ENCODE results near the gene APC.

The APC gene

DNA sequence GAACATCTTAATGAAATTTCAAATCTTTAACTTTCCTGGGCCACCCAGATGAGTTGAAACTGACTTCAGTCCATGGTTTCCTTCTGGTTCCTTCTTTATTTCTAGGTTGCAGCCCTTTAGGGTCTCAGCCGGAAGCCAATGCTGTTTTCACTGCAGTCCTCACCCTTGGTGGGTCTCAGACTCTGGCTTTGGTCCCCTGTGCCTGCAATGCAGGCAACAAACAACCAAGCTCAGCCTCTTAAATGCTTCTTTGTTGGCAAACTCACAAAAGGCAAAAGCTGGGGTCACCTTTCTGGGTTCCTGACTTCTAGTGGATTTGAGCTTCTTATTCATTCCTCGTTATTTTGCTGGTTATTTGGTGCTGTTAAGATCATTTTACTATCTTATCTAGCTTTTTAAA is 19.3 kb upstream of the APC start:
- no peak for TF ChIP-seq CTCF (IDR thresholded peaks at IDR 0.05)
- H3K4me3 ChIP-seq = no peak overlapping the region
- H3K9me3 ChIP-seq = no peaks in the 10 kb centered on the region
- DNase-seq = no peak
- no peaks in the 10 kb centered on the region for H3K27me3 ChIP-seq
- peaks cover 0 to 13% (median 5%) of the 10 kb centered on the region in 4 donors for H3K4me1 ChIP-seq
- intact Hi-C loops (cut with DNase I; ENCODE audit: low total_unique reads) = no loop called here
- H3K36me3 ChIP-seq = no peaks in the 10 kb centered on the region
- H3K27ac ChIP-seq = no peak overlapping the region

DNA sequence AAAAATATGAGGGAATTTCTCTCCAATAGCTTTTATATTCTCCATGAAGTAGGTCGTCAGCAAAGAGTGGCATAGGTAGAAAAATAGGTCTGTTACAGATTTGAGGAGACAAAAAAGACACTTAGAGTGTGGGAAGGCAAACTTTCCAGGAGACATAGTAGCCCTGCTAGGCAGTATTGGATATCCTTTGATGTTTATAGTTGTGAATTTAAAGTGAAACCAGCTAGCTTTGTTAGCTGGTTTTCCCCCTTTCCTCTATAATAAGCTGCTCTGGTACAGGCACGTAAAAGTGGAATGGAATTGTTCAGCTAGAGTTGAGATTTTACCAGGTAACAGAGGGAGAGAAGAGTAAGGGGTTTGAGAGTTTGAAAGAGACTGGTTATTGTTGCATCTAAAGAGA is 17.1 kb upstream of the APC start:
- H3K4me3 ChIP-seq = no peak overlapping the region
- no peaks in the 10 kb centered on the region for H3K36me3 ChIP-seq
- no peak for DNase-seq
- no peak overlapping the region for H3K27ac ChIP-seq
- H3K9me3 ChIP-seq = no peaks in the 10 kb centered on the region
- intact Hi-C loops (cut with DNase I; ENCODE audit: low total_unique reads) = no loop called here
- peaks cover 0 to 13% (median 2%) of the 10 kb centered on the region in 4 donors for H3K4me1 ChIP-seq
- no peaks in the 10 kb centered on the region for H3K27me3 ChIP-seq
- no peak for TF ChIP-seq CTCF (IDR thresholded peaks at IDR 0.05)

- intact Hi-C loops (cut with DNase I; ENCODE audit: low total_unique reads) = no loop called here
- H3K36me3 ChIP-seq = no peaks in the 10 kb centered on the region
- no peaks in the 10 kb centered on the region for H3K9me3 ChIP-seq
- H3K4me3 ChIP-seq = no peak overlapping the region
- no peak overlapping the region for H3K27ac ChIP-seq
- H3K27me3 ChIP-seq = no peaks in the 10 kb centered on the region
- H3K4me1 ChIP-seq = peaks cover 0 to 9% (median 2%) of the 10 kb centered on the region in 4 donors
- no peak for TF ChIP-seq CTCF (IDR thresholded peaks at IDR 0.05)
- DNase-seq = no peak
Observed at GRCh38 chr5:112724901-112725300, 12.8 kb upstream of the APC start.

GRCh38 chr5:112729630-112730029 is 8.1 kb upstream of the APC start:
- intact Hi-C loops (cut with DNase I; ENCODE audit: low total_unique reads) = no loop called here
- no peaks in the 10 kb centered on the region for H3K27me3 ChIP-seq
- H3K36me3 ChIP-seq = no peaks in the 10 kb centered on the region
- H3K27ac ChIP-seq = no peak overlapping the region
- H3K4me1 ChIP-seq = peaks cover 0 to 4% (median 0%) of the 10 kb centered on the region in 4 donors
- no peak overlapping the region for H3K4me3 ChIP-seq
- no peak for DNase-seq
- no peaks in the 10 kb centered on the region for H3K9me3 ChIP-seq
- no peak for TF ChIP-seq CTCF (IDR thresholded peaks at IDR 0.05)

DNA sequence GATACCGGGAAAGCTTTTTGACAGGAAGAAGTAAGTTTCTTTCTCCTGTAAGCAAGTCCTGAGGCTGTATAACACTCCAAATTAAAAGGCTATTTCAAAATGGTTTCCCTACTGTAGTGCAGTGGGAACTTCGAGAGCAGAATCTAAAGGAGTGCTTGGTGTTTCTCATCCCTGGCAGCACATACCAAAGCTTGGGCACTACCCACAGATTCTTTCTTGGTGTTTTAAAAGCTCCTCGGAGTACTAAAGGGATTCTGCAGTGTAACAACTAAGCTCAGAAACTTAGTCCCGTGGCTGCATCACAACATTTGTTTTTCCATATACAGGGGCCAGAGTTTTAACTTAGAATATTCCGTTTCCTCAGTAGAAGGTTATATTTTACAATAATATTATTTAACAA is 5.6 kb upstream of the APC start:
- Histone ChIP-seq H3K9me3 (no peaks in the 10 kb centered on the region), H3K4me1 (peaks cover 0 to 13% (median 0%) of the 10 kb centered on the region in 4 donors), H3K27me3 (no peaks in the 10 kb centered on the region), H3K4me3 (no peak overlapping the region), H3K27ac (no peak overlapping the region), H3K36me3 (no peaks in the 10 kb centered on the region)
- intact Hi-C loops (cut with DNase I; ENCODE audit: low total_unique reads) = no loop called here
- no peak for DNase-seq
- no peak for TF ChIP-seq CTCF (IDR thresholded peaks at IDR 0.05)

- no peak for TF ChIP-seq CTCF (IDR thresholded peaks at IDR 0.05)
- no peak overlapping the region for H3K27ac ChIP-seq
- intact Hi-C loops (cut with DNase I; ENCODE audit: low total_unique reads) = no loop called here
- H3K4me1 ChIP-seq = peaks cover 0 to 21% (median 2%) of the 10 kb centered on the region in 4 donors
- H3K27me3 ChIP-seq = no peaks in the 10 kb centered on the region
- DNase-seq = no peak
- no peaks in the 10 kb centered on the region for H3K36me3 ChIP-seq
- H3K4me3 ChIP-seq = no peak overlapping the region
- H3K9me3 ChIP-seq = no peaks in the 10 kb centered on the region
Observed at GRCh38 chr5:112733586-112733985, 4.1 kb upstream of the APC start.

Measured in tibial artery (tissue), 4 donors.